PC-9 (cell line): ENCODE measurements around the gene NCLN. TPM values are rescaled to one million over a fixed set of nuclear protein-coding genes. Genes with fewer than 3 reads are reported as not detected.
"Not testable (repeated sequence)": the region's sequence is repeated elsewhere in the genome, so short reads cannot be mapped to it uniquely, and the experiment has no call there.

ENCODE experiments used
- BruUV-seq: library from RNA; stranded (reverse); fragments of 400-500 nt; replicated peaks from 2 replicates; lab custom pipeline; 2021; lab: Mats Ljungman, UMichigan
- CTCF ChIA-PET: fragments of 300-600 bp; sonication (Branson Sonifier 250); formaldehyde crosslinking; loops from one replicate; lab custom pipeline; 2022; ENCODE audit warnings: antibody characterized with exemption; lab: Charles Lee
- POLR2A ChIA-PET: fragments of 300-600 bp; sonication (Branson Sonifier 250); formaldehyde crosslinking; loops from one replicate; lab custom pipeline; 2022; ENCODE audit warnings: antibody characterized with exemption; ENCODE audit not compliant: unreplicated experiment; lab: Charles Lee
- DNase-seq, 2 experiments: peaks; one replicate each; pipeline versions ENCODE4 v3.0.0 to v3.0.0-alpha.2; 2015 to 2022; ENCODE audit warnings: mixed read lengths in 1 of 2
- H2AFZ ChIP-seq: fragments of 200-600 bp; sonication (generic); 2 replicates; pipeline ENCODE4 v1.8.1; 2017; ENCODE audit warnings: antibody characterized with exemption
- H3F3A ChIP-seq: fragments of 200-600 bp; sonication (generic); 2 replicates; pipeline ENCODE4 v1.8.1; 2017; ENCODE audit warnings: antibody characterized with exemption, mild to moderate bottlenecking, low read depth; ENCODE audit not compliant: insufficient read depth
- H3K27ac ChIP-seq: fragments of 200-600 bp; sonication (generic); 2 replicates; pipeline ENCODE4 v1.6.1; 2016; ENCODE audit warnings: mixed run types
- H3K27me3 ChIP-seq: fragments of 200-600 bp; sonication (generic); 2 replicates; pipeline ENCODE4 v1.6.1; 2016; ENCODE audit warnings: low read depth, mixed run types; ENCODE audit not compliant: insufficient read depth
- H3K36me3 ChIP-seq: fragments of 200-600 bp; sonication (generic); 2 replicates; pipeline ENCODE4 v1.6.1; 2016; ENCODE audit warnings: low read depth, mixed run types
- H3K4me1 ChIP-seq: fragments of 200-600 bp; sonication (generic); replicated peaks from 2 replicates; pipeline ENCODE4 v1.6.1; 2016; ENCODE audit warnings: mixed run types; ENCODE audit not compliant: insufficient read depth
- H3K4me2 ChIP-seq: fragments of 200-600 bp; sonication (generic); 2 replicates; pipeline ENCODE4 v1.6.1; 2017; ENCODE audit warnings: mixed run types
- H3K4me3 ChIP-seq: fragments of 200-600 bp; sonication (generic); 2 replicates; pipeline ENCODE4 v1.6.1; 2016; ENCODE audit warnings: mixed run types
- H3K79me2 ChIP-seq: fragments of 200-600 bp; sonication (generic); 2 replicates; pipeline ENCODE4 v1.6.1; 2017; ENCODE audit warnings: low read depth, mixed run types
- H3K9me2 ChIP-seq: fragments of 200-600 bp; sonication (generic); 2 replicates; pipeline ENCODE4 v1.8.1; 2017; ENCODE audit warnings: mild to moderate bottlenecking; ENCODE audit not compliant: insufficient read depth
- H3K9me3 ChIP-seq: fragments of 200-600 bp; sonication (generic); 2 replicates; pipeline ENCODE4 v1.8.1; 2016; ENCODE audit warnings: low read depth; ENCODE audit not compliant: insufficient read depth
- H4K20me1 ChIP-seq: fragments of 200-600 bp; sonication (generic); 2 replicates; pipeline ENCODE4 v1.8.1; 2017; ENCODE audit not compliant: insufficient read depth
- EZH2 ChIP-seq: fragments of 200-600 bp; sonication (generic); IDR thresholded peaks from 2 replicates; pipeline ENCODE4 v1.8.0; 2017; ENCODE audit warnings: antibody characterized with exemption, low read depth
- intact Hi-C: fragments of 100-400 bp; cut with micrococcal nuclease; formaldehyde crosslinking; loops from one replicate; pipeline ENCODE4 v1.10.0; 2022; ENCODE audit not compliant: unreplicated experiment
- total RNA-seq: library from RNA; stranded (reverse); gene quantifications from 2 replicates; pipeline ENCODE4 v1.2.3, GENCODE V29; 2021
- TF ChIP-seq, protein P1 (sequence below): fragments of 200-600 bp; sonication (generic); conservative IDR thresholded peaks from 2 replicates; pipeline ENCODE4 v1.6.1; 2017; ENCODE audit warnings: mixed run types, antibody characterized with exemption, mild to moderate bottlenecking, moderate library complexity

The NCLN gene
- total RNA-seq, 1 experiment from 2014 or later, result 61.4 TPM

DNA sequence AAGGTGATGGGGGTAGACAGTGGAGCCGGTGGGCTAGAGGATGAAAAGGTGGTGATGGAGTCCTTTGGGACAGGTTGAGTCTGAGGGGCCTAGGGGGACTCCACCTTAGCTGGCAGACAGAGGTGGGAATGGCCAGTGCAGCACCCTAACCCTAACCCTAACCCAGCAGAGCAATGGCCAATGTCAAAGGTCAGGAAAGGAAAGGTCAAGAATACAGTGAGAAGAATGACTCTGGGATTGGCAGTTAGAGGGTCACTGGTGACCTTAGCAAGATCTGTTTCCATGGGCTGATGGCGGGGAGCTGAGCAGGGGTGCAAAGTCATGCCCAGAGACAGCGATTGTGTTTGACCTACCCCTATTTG, 33.3 kb upstream of the NCLN start:
- H3K4me1 ChIP-seq, result no peaks in the 10 kb centered on the region
- no peaks in the 10 kb centered on the region for H3F3A ChIP-seq
- H3K36me3 ChIP-seq, result no peaks in the 10 kb centered on the region
- no TSS peak for BruUV-seq
- no peak for DNase-seq
- H4K20me1 ChIP-seq, result no peaks in the 10 kb centered on the region
- no peak overlapping the region for H3K4me2 ChIP-seq
- no peaks in the 10 kb centered on the region for H3K9me3 ChIP-seq
- no peak overlapping the region for H3K4me3 ChIP-seq
- intact Hi-C loops, result no loop called here
- no peaks in the 10 kb centered on the region for H3K9me2 ChIP-seq
- POLR2A ChIA-PET, result no interaction called here
- no peaks in the 10 kb centered on the region for H3K27me3 ChIP-seq
- H2AFZ ChIP-seq, result no peak overlapping the region
- CTCF ChIA-PET, result no interaction called here
- TF ChIP-seq, protein P1, sequence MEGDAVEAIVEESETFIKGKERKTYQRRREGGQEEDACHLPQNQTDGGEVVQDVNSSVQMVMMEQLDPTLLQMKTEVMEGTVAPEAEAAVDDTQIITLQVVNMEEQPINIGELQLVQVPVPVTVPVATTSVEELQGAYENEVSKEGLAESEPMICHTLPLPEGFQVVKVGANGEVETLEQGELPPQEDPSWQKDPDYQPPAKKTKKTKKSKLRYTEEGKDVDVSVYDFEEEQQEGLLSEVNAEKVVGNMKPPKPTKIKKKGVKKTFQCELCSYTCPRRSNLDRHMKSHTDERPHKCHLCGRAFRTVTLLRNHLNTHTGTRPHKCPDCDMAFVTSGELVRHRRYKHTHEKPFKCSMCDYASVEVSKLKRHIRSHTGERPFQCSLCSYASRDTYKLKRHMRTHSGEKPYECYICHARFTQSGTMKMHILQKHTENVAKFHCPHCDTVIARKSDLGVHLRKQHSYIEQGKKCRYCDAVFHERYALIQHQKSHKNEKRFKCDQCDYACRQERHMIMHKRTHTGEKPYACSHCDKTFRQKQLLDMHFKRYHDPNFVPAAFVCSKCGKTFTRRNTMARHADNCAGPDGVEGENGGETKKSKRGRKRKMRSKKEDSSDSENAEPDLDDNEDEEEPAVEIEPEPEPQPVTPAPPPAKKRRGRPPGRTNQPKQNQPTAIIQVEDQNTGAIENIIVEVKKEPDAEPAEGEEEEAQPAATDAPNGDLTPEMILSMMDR, result no peak
- no peak for TF ChIP-seq EZH2
- H3K79me2 ChIP-seq, result no peaks in the 10 kb centered on the region
- no peak overlapping the region for H3K27ac ChIP-seq

DNA sequence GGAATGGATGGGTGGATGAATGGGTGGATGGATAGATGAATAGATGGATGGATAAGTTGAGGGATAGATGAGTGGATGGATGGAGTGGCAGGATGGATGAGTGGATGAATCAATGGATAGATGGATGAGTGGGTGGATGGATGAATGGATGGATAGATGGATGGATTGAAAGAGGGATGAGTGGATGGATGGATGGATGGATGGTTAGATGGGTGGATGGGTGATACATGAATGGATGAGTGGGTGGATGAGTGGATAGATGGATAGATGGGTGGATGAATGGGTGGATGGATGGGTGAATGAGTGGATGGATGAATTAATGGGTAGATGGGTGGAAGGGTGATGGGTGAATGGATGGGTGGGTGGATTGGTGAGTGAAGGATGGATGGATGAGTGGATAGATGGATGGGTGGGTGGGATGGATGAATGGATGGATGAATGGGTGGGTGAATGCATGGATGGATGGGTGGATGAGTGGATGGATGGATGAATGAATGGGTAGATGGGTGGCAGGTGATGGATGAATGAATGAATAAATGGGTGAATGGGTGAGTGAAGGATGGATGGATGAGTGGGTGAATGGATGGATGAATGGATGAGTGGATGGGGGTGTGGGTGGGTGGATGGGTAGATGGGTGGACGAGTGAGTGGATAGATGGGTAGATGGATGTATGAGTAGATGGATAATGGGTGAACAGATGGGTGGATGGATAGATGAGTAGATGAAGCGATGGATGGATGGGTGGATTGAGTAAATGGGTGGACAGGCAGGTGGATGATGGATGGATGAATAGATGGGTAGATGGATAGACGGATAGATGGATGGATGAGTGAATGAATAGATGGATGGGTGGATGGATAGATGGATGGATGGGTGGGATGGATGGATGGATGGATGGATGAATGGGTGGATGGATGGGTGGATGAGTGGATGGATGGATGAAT, 32.2 kb upstream of the NCLN start:
- Histone ChIP-seq H3K4me3 (no peak overlapping the region), H3K27me3 (no peaks in the 10 kb centered on the region), H3K79me2 (no peaks in the 10 kb centered on the region), H4K20me1 (no peaks in the 10 kb centered on the region), H3K4me1 (no peaks in the 10 kb centered on the region), H3K9me3 (no peaks in the 10 kb centered on the region), H3K27ac (no peak overlapping the region), H2AFZ (no peak overlapping the region), H3K4me2 (no peak overlapping the region), H3K36me3 (no peaks in the 10 kb centered on the region), H3F3A (no peaks in the 10 kb centered on the region), H3K9me2 (no peaks in the 10 kb centered on the region)
- no peak for DNase-seq
- POLR2A ChIA-PET, result no interaction called here
- intact Hi-C loops, result no loop called here
- BruUV-seq, result no TSS peak
- TF ChIP-seq, protein P1, result no peak
- no peak for TF ChIP-seq EZH2
- CTCF ChIA-PET, result no interaction called here

DNA sequence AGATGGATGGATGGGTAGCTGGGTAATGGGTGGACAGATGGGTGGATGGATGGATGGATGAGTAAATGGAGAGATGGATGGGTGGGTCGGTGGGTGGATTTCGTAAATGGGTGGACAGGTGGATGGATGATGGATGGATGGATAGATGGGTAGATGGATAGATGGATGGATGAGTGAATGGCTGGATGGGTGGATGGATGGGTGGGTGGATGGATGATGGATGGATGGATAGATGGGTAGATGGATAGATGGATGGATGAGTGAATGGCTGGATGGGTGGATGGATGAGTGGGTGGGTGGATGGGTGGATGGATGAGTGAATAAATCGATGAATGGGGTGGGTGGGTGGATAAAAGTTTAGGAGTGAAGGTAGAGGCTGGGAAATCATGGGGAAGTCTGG, 31.3 kb upstream of the NCLN start:
- H3K79me2 ChIP-seq, H3K27me3 ChIP-seq, CTCF ChIA-PET, H3K9me2 ChIP-seq, H2AFZ ChIP-seq, H3K4me1 ChIP-seq, BruUV-seq, H4K20me1 ChIP-seq, H3K4me2 ChIP-seq, H3K9me3 ChIP-seq, H3F3A ChIP-seq, POLR2A ChIA-PET, intact Hi-C loops, H3K36me3 ChIP-seq, H3K27ac ChIP-seq, H3K4me3 ChIP-seq, DNase-seq: not testable (repeated sequence)
